GM12865 (cell line): ENCODE data around the gene EREG.

ENCODE experiments used
- DNase-seq: peaks from one replicate; pipeline ENCODE4 v3.0.0; 2010; ENCODE audit warnings: low read depth
- H3K4me3 ChIP-seq: 2 replicates; pipeline ENCODE4 v1.5.1; 2011; ENCODE audit warnings: mild to moderate bottlenecking, low read depth, low read length, control low read depth
- CTCF ChIP-seq: IDR thresholded peaks from 2 replicates; pipeline ENCODE4 v1.5.1; 2011; ENCODE audit warnings: low read length, control low read depth, low read depth, inconsistent platforms; ENCODE audit not compliant: insufficient read depth; ENCODE audit errors: missing control alignments

EREG gene

GRCh38 chr4:74329307-74329706 lies 35.6 kb upstream of the EREG start:
- DNase-seq: no peak
- no peak for TF ChIP-seq CTCF
- no peak overlapping the region for H3K4me3 ChIP-seq

GRCh38 chr4:74330295-74330750 lies 34.6 kb upstream of the EREG start:
- H3K4me3 ChIP-seq: no peak overlapping the region
- DNase-seq: no peak
- TF ChIP-seq CTCF: no peak

GRCh38 chr4:74331252-74331651 lies 33.7 kb upstream of the EREG start:
- no peak overlapping the region for H3K4me3 ChIP-seq
- DNase-seq: no peak

GRCh38 chr4:74331944-74332343 lies 33.0 kb upstream of the EREG start:
- no peak for DNase-seq
- no peak for TF ChIP-seq CTCF
- no peak overlapping the region for H3K4me3 ChIP-seq

More at GRCh38 chr4:74331252-74331651, 33.7 kb upstream of the EREG start:
- no peak for TF ChIP-seq CTCF

DNA sequence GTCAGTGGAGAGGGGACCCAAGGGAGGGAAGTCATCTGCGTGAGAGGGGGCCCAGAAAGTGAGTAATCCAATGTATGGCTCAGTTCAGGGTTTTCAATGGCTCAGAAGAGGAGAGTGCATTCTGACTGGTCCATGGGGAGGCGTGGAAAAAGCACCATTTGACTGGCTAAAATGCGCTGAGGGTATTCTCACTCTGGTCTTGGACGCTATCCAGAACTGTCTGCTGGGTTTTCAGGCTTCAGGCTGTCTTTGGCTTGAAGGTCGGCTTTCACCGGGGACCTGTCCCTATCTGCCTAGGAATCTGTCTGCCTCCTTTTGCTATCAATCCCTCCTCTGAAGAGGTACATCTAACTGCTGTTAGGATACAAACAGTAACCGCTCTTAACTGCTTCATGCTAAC lies 30.3 kb upstream of the EREG start:
- H3K4me3 ChIP-seq: no peak overlapping the region
- DNase-seq: no peak
- TF ChIP-seq CTCF: no peak

- peak; percentile 43 for DNase-seq
- no peak for TF ChIP-seq CTCF
- no peak overlapping the region for H3K4me3 ChIP-seq
These were observed 29.5 kb upstream of the EREG start for GRCh38 chr4:74335341-74336021.

- no peak overlapping the region for H3K4me3 ChIP-seq
- no peak for TF ChIP-seq CTCF
- DNase-seq: no peak
These were observed 26.1 kb upstream of the EREG start for GRCh38 chr4:74338792-74339333.
